ENCODE results near the gene DNAH9. TPM values are rescaled to one million over a fixed set of nuclear protein-coding genes. Genes with fewer than 3 reads are reported as not detected.

DNAH9 gene
- total and polyA plus RNA-seq, 2 of the 8 experiments (the other 6 are each of a cell fraction or from before 2014, with no cell fraction given) = 0.21 to 0.86 TPM

DNA sequence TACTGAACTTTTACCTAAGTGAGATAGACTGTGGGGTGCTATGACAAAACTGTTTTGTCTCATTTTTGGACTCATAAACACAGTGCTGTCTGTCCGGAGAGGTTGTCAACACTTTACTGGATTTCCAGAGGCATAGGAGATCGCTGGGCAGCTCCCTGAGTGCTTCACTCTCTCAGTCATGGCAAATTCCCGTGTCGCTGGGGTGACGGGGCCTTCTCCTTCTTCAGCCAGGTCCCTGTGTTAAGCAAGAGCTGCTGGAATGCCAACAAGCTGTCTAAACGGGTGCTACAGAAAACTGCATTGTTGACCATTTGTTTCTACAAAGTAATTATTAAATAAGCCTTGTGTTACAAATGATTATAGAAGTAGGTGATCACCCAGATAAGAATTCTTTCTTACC lies 141.6 kb downstream of the DNAH9 start:
- Histone ChIP-seq H4K5ac (ENCODE audit: insufficient read length, low read depth, low read length) (no peak overlapping the region), H2BK5ac (ENCODE audit: low read depth, low read length) (no peak overlapping the region), H3K79me1 (ENCODE audit: low read depth, low read length) (no peaks in the 10 kb centered on the region), H4K8ac (ENCODE audit: extremely low read depth, insufficient read depth, low read length) (no peak overlapping the region), H3K79me2 (ENCODE audit: control insufficient read depth in 1 of 2, insufficient read depth in 2 of 2, low read length in 2 of 2) (no peaks in the 10 kb centered on the region), H2AFZ (ENCODE audit: low read length) (no peak overlapping the region), H2AK5ac (ENCODE audit: low read depth, low read length) (no peak overlapping the region), H3K4ac (replicated peaks; ENCODE audit: insufficient read length, low read depth, low read length) (no peak overlapping the region), H3K27me3 (replicated peaks in 1 of 4; ENCODE audit: control insufficient read depth in 3 of 4, extremely low read depth in 1 of 4, insufficient read depth in 3 of 4, low read length in 3 of 4) (no peaks in the 10 kb centered on the region), H4K20me1 (replicated peaks in 1 of 2; ENCODE audit: control insufficient read depth in 1 of 2, insufficient read depth in 2 of 2, low read length in 2 of 2) (no peaks in the 10 kb centered on the region), H4K91ac (replicated peaks; ENCODE audit: insufficient read length, low read length) (no peak overlapping the region), H2BK12ac (ENCODE audit: low read depth, low read length) (no peak overlapping the region), H2BK15ac (ENCODE audit: low read length) (no peak overlapping the region), H3K4me3 (ENCODE audit: extremely low read depth in 1 of 4, insufficient read depth in 2 of 4, low read depth in 3 of 4, low read length in 4 of 4) (no peak overlapping the region), H3K4me1 (replicated peaks in 1 of 4; ENCODE audit: control insufficient read depth in 3 of 4, insufficient read depth in 4 of 4, low read length in 3 of 4) (no peaks in the 10 kb centered on the region), H3K14ac (ENCODE audit: insufficient read length) (no peak overlapping the region), H3K18ac (ENCODE audit: extremely low read depth, low read length) (no peak overlapping the region), H3K23ac (ENCODE audit: insufficient read length) (no peak overlapping the region), H3K4me2 (ENCODE audit: insufficient read depth in 1 of 2, low read depth in 2 of 2, low read length in 2 of 2) (no peak overlapping the region), H2BK120ac (replicated peaks; ENCODE audit: low read depth, low read length) (no peak overlapping the region), H3K56ac (replicated peaks; ENCODE audit: insufficient read length, low read depth, low read length) (no peak overlapping the region), H3K36me3 (ENCODE audit: control insufficient read depth in 2 of 4, insufficient read depth in 4 of 4, low read length in 3 of 4) (no peaks in the 10 kb centered on the region), H2BK20ac (ENCODE audit: low read length) (no peak overlapping the region), H3K23me2 (ENCODE audit: low read depth, low read length) (no peaks in the 10 kb centered on the region), H3K9me3 (ENCODE audit: insufficient read depth in 2 of 2, low read depth in 1 of 2, low read length in 1 of 2) (no peaks in the 10 kb centered on the region), H3K9ac (replicated peaks in 1 of 4; ENCODE audit: extremely low read depth in 1 of 4, low read depth in 3 of 4, low read length in 3 of 4) (no peak overlapping the region), H3K27ac (ENCODE audit: low read depth, low read length) (no peak overlapping the region)
- FAIRE-seq (no peak), DNase-seq (ENCODE audit: low read depth in 1 of 2, low spot score in 2 of 2) (no peak)
- CTCF ChIA-PET (ENCODE audit: partially characterized antibody) = interaction anchor here (0.8 to 1.0 kb wide), 2 partner anchors 96 to 445 kb away, joined by 3 read pairs; no protein-coding TSS in a partner anchor
- POLR2A ChIA-PET (ENCODE audit: partially characterized antibody) = no interaction called here
- WGBS, 2 experiments (ENCODE audit: extremely low coverage in 1 of 2, insufficient coverage in 1 of 2, insufficient read length in 1 of 2, insufficient replicate concordance in 2 of 2, low coverage in 1 of 2, low lambda C conversion rate in 2 of 2, missing lambda C conversion rate in 1 of 2) = 90% methylated on average over 6 of the region's 6 CpGs; no CpG with 5 or more reads in 1 of the 2 experiments
- TF ChIP-seq FOSL1 (IDR thresholded peaks at IDR 0.05; ENCODE audit: insufficient read depth, low read depth, low read length) (no peak), SIX5 (IDR thresholded peaks at IDR 0.05; ENCODE audit: low read depth, low read length) (no peak), TAF7 (optimal IDR thresholded peaks at IDR 0.05; ENCODE audit: borderline replicate concordance, low read depth, low read length) (no peak), HDAC6 (IDR thresholded peaks at IDR 0.05; ENCODE audit: low read depth, low read length) (no peak), CBX8 (IDR thresholded peaks at IDR 0.05; ENCODE audit: borderline replicate concordance, low read depth, low read length) (no peak), POLR2A (IDR thresholded peaks at IDR 0.05; ENCODE audit: control extremely low read depth in 1 of 2, low read depth in 2 of 2, low read length in 2 of 2) (no peak), TAF1 (IDR thresholded peaks at IDR 0.05; ENCODE audit: low read depth, low read length) (no peak), CEBPB (IDR thresholded peaks at IDR 0.05; ENCODE audit: low read depth, low read length) (no peak), SP2 (IDR thresholded peaks at IDR 0.05; ENCODE audit: low read length) (no peak), EGR1 (IDR thresholded peaks at IDR 0.05; ENCODE audit: borderline replicate concordance, low read depth, low read length) (no peak), CHD2 (IDR thresholded peaks at IDR 0.05; ENCODE audit: low read length) (no peak), SAP30 (IDR thresholded peaks at IDR 0.05; ENCODE audit: insufficient read depth, insufficient replicate concordance, low read length) (no peak), NANOG (IDR thresholded peaks at IDR 0.05; ENCODE audit: insufficient read depth, low read depth, low read length, poor library complexity, severe bottlenecking) (no peak), SP1 (IDR thresholded peaks at IDR 0.05; ENCODE audit: low read depth, low read length) (no peak)
- TF ChIP-seq, protein P1, sequence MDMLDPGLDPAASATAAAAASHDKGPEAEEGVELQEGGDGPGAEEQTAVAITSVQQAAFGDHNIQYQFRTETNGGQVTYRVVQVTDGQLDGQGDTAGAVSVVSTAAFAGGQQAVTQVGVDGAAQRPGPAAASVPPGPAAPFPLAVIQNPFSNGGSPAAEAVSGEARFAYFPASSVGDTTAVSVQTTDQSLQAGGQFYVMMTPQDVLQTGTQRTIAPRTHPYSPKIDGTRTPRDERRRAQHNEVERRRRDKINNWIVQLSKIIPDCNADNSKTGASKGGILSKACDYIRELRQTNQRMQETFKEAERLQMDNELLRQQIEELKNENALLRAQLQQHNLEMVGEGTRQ (IDR thresholded peaks at IDR 0.05; ENCODE audit: low read length) = no peak

Measured in H1 (cell line).